Measurements from ENCODE around the gene SORCS1.

The SORCS1 gene

DNA sequence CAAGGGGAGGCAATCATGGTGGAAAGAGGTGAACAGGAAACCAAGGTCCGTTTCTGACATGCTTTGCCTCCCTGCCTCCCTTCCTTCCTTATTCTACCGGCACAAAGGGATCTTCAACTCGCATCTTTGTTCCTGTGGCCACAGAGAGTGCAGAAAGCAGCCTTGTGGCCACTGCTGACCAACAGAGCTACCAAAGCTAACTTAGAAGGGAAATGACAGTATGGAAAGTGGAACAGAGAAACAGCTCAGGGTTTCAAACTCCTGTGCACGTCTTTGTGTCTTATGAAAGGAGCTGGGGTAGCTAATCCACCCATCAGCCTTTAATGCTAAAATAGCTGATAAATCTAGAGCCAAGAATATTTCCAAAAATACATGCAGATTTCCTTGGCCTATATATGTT lies 588.0 kb downstream of the SORCS1 start:
- Histone ChIP-seq H4K20me1 (ENCODE audit: insufficient read depth, low read length) (no peaks in the 10 kb centered on the region), H3K27me3 (ENCODE audit: insufficient read depth, low read length) (no peaks in the 10 kb centered on the region), H3K9me3 (ENCODE audit: low read length) (no peaks in the 10 kb centered on the region), H3K4me3 (ENCODE audit: low read depth, low read length, poor library complexity, severe bottlenecking) (no peak overlapping the region), H3K36me3 (ENCODE audit: insufficient read depth, low read length) (no peaks in the 10 kb centered on the region), H3K79me2 (ENCODE audit: insufficient read depth, low read length) (no peaks in the 10 kb centered on the region), H3K4me2 (ENCODE audit: low read length) (no peak overlapping the region), H3F3A (ENCODE audit: insufficient read depth, low read length) (no peaks in the 10 kb centered on the region), H3K27ac (ENCODE audit: low read depth, low read length, poor library complexity, severe bottlenecking) (no peak overlapping the region), H3K9me2 (ENCODE audit: low read depth, low read length) (no peaks in the 10 kb centered on the region), H2AFZ (ENCODE audit: low read length) (no peak overlapping the region), H3K4me1 (ENCODE audit: insufficient read depth, low read length, severe bottlenecking) (no peaks in the 10 kb centered on the region), H3K9ac (ENCODE audit: low read length) (no peak overlapping the region)
- no peak for TF ChIP-seq EZH2 (IDR thresholded peaks at IDR 0.05; ENCODE audit: borderline replicate concordance, low read length)

DNA sequence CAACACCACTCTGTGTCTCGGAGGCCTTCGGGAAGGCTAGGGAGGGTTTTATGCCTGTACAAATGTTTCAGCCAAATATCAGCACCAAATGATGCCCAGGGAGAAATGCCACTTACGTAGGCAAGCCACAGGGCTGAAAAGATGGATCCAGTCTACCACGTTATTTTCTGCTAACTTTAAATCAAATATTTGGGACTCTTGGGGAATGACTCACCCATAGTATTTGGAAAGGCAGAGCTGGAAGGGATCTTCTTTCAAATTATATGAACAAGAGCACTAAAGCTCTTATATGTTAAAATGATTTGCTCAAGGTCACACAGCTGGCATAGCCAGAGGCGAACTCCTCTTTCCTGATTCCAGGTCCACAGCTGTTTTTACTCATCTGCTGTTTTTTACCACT lies 591.4 kb downstream of the SORCS1 start:
- Histone ChIP-seq H3K4me2 (ENCODE audit: low read length) (no peak overlapping the region), H2AFZ (ENCODE audit: low read length) (no peak overlapping the region), H3K79me2 (ENCODE audit: insufficient read depth, low read length) (no peaks in the 10 kb centered on the region), H3K27me3 (ENCODE audit: insufficient read depth, low read length) (no peaks in the 10 kb centered on the region), H4K20me1 (ENCODE audit: insufficient read depth, low read length) (no peaks in the 10 kb centered on the region), H3K9me3 (ENCODE audit: low read length) (no peaks in the 10 kb centered on the region), H3F3A (ENCODE audit: insufficient read depth, low read length) (no peaks in the 10 kb centered on the region), H3K36me3 (ENCODE audit: insufficient read depth, low read length) (no peaks in the 10 kb centered on the region), H3K9me2 (ENCODE audit: low read depth, low read length) (no peaks in the 10 kb centered on the region), H3K4me1 (ENCODE audit: insufficient read depth, low read length, severe bottlenecking) (no peaks in the 10 kb centered on the region), H3K9ac (ENCODE audit: low read length) (no peak overlapping the region), H3K27ac (ENCODE audit: low read depth, low read length, poor library complexity, severe bottlenecking) (no peak overlapping the region), H3K4me3 (ENCODE audit: low read depth, low read length, poor library complexity, severe bottlenecking) (no peak overlapping the region)
- TF ChIP-seq EZH2 (IDR thresholded peaks at IDR 0.05; ENCODE audit: borderline replicate concordance, low read length): no peak
- TF ChIP-seq, protein P1, sequence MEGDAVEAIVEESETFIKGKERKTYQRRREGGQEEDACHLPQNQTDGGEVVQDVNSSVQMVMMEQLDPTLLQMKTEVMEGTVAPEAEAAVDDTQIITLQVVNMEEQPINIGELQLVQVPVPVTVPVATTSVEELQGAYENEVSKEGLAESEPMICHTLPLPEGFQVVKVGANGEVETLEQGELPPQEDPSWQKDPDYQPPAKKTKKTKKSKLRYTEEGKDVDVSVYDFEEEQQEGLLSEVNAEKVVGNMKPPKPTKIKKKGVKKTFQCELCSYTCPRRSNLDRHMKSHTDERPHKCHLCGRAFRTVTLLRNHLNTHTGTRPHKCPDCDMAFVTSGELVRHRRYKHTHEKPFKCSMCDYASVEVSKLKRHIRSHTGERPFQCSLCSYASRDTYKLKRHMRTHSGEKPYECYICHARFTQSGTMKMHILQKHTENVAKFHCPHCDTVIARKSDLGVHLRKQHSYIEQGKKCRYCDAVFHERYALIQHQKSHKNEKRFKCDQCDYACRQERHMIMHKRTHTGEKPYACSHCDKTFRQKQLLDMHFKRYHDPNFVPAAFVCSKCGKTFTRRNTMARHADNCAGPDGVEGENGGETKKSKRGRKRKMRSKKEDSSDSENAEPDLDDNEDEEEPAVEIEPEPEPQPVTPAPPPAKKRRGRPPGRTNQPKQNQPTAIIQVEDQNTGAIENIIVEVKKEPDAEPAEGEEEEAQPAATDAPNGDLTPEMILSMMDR (IDR thresholded peaks at IDR 0.05; ENCODE audit: low read length): no peak

DNA sequence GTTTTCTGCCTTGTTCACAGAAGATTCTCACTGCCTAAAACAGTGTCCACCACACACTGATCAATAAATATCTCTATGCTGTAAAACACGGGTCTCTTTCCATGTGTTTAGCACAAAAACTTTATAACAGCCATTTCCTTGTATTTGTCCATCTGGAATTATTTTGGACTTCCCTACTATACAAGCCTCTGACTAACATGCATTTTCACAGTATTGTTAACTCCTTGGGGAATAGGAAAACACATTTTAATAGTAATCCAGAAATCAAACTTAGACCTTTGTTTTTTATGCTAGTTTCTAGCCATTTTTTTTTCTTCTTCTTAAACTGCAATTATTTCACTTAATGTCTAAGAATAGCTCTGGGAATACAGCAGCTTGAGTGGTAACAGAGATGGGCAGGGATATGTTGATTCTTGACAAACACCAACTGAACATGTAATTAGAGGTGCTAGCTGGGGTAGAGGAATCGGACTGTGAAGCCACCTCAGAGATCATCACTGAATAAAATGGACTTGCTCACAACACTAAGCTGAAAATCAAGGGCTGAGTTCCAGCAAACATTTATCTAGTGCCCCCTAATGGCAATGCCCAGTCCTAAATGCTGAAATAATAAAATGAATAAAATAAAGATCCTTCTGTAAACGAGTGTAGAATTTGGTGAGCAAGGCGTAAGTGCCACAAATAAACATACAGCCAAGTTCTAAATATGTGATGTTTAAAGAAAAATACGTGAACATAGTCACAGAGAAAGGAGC lies 593.1 kb downstream of the SORCS1 start:
- TF ChIP-seq, protein P1 (IDR thresholded peaks at IDR 0.05; ENCODE audit: low read length): peak; percentile 57
- TF ChIP-seq EZH2 (IDR thresholded peaks at IDR 0.05; ENCODE audit: borderline replicate concordance, low read length): no peak
- Histone ChIP-seq H3K4me1 (ENCODE audit: insufficient read depth, low read length, severe bottlenecking) (no peaks in the 10 kb centered on the region), H3F3A (ENCODE audit: insufficient read depth, low read length) (no peaks in the 10 kb centered on the region), H3K36me3 (ENCODE audit: insufficient read depth, low read length) (no peaks in the 10 kb centered on the region), H3K9me2 (ENCODE audit: low read depth, low read length) (no peaks in the 10 kb centered on the region), H3K9me3 (ENCODE audit: low read length) (no peaks in the 10 kb centered on the region), H3K4me3 (ENCODE audit: low read depth, low read length, poor library complexity, severe bottlenecking) (no peak overlapping the region), H3K27ac (ENCODE audit: low read depth, low read length, poor library complexity, severe bottlenecking) (no peak overlapping the region), H3K4me2 (ENCODE audit: low read length) (no peak overlapping the region), H3K79me2 (ENCODE audit: insufficient read depth, low read length) (no peaks in the 10 kb centered on the region), H3K27me3 (ENCODE audit: insufficient read depth, low read length) (no peaks in the 10 kb centered on the region), H4K20me1 (ENCODE audit: insufficient read depth, low read length) (no peaks in the 10 kb centered on the region), H3K9ac (ENCODE audit: low read length) (no peak overlapping the region), H2AFZ (ENCODE audit: low read length) (no peak overlapping the region)

DNA sequence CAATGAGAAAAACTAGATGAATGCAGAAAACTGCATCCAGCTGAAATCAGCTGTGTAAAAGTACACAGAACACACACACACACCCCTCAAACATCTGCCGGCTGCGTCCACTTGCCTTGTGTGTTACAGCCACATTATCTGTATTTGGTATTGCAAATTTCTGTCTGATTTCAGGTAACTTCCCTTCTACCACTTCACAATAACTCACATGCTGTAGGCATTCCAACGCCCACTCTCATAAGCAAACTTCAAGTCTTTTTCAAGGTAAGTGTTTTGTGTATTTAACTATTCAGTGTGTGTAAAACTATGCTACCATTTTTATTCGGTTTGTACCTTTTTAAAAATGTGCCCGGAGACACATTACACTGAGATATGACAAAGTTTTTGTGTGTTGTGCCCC lies 594.2 kb downstream of the SORCS1 start:
- Histone ChIP-seq H3K9ac (ENCODE audit: low read length) (no peak overlapping the region), H4K20me1 (ENCODE audit: insufficient read depth, low read length) (no peaks in the 10 kb centered on the region), H3K4me2 (ENCODE audit: low read length) (no peak overlapping the region), H3K4me1 (ENCODE audit: insufficient read depth, low read length, severe bottlenecking) (no peaks in the 10 kb centered on the region), H3K27me3 (ENCODE audit: insufficient read depth, low read length) (no peaks in the 10 kb centered on the region), H3K27ac (ENCODE audit: low read depth, low read length, poor library complexity, severe bottlenecking) (no peak overlapping the region), H3K9me2 (ENCODE audit: low read depth, low read length) (no peaks in the 10 kb centered on the region), H3K4me3 (ENCODE audit: low read depth, low read length, poor library complexity, severe bottlenecking) (no peak overlapping the region), H2AFZ (ENCODE audit: low read length) (no peak overlapping the region), H3K9me3 (ENCODE audit: low read length) (no peaks in the 10 kb centered on the region), H3K36me3 (ENCODE audit: insufficient read depth, low read length) (no peaks in the 10 kb centered on the region), H3F3A (ENCODE audit: insufficient read depth, low read length) (no peaks in the 10 kb centered on the region), H3K79me2 (ENCODE audit: insufficient read depth, low read length) (no peaks in the 10 kb centered on the region)
- TF ChIP-seq, protein P1 (IDR thresholded peaks at IDR 0.05; ENCODE audit: low read length): no peak
- no peak for TF ChIP-seq EZH2 (IDR thresholded peaks at IDR 0.05; ENCODE audit: borderline replicate concordance, low read length)
